ENCODE measurements around the gene FRMD4B. TPM values are rescaled to one million over a fixed set of nuclear protein-coding genes. Genes with fewer than 3 reads are reported as not detected.

The FRMD4B gene
- total and polyA plus RNA-seq, 2 experiments from 2014 or later, result 6.4 to 12.8 TPM

GRCh38 chr3:69240651-69241568 is 145.0 kb downstream of the FRMD4B start:
- H3K36me3 Mint-ChIP-seq (ENCODE audit: low read depth), result no peaks in the 10 kb centered on the region
- Histone ChIP-seq H3K9me2 (ENCODE audit: insufficient read depth) (no peaks in the 10 kb centered on the region), H3K4me3 (no peak overlapping the region), H3K27ac (ENCODE audit: low read depth) (peak overlapping the region; percentile 1; the same call in 1 of the 2 replicates), H3K36me3 (ENCODE audit: insufficient read depth) (no peaks in the 10 kb centered on the region), H3F3A (replicated peaks; ENCODE audit: low read depth) (no peaks in the 10 kb centered on the region), H3K4me2 (peak overlapping the region; percentile 26), H3K4me1 (ENCODE audit: insufficient read depth) (peaks cover 53% of the 10 kb centered on the region), H4K20me1 (replicated peaks; ENCODE audit: insufficient read depth) (no peaks in the 10 kb centered on the region), H3K79me2 (replicated peaks; ENCODE audit: insufficient read depth) (no peaks in the 10 kb centered on the region), H2AFZ (no peak overlapping the region), H3K27me3 (ENCODE audit: insufficient read depth) (peaks cover 10% of the 10 kb centered on the region; the same call in 1 of the 2 replicates)
- DNase-seq (ENCODE audit: low spot score) (peak; percentile 33), ATAC-seq (no peak; the same call in 2 of the 3 replicates)
- H3K4me1 Mint-ChIP-seq, result peaks cover 53% of the 10 kb centered on the region
- H3K27ac Mint-ChIP-seq, result no peak overlapping the region; the same call in 1 of the 2 replicates
- peaks cover 12% of the 10 kb centered on the region for H3K27me3 Mint-ChIP-seq (ENCODE audit: insufficient read depth, low read depth, poor library complexity)
- no peak overlapping the region for H3K4me3 Mint-ChIP-seq
- H3K9me3 Mint-ChIP-seq, result no peaks in the 10 kb centered on the region; the same call in 2 of the 3 replicates
- TF ChIP-seq ETS1 (IDR thresholded peaks at IDR 0.05) (no peak), NANOG (IDR thresholded peaks at IDR 0.05; ENCODE audit: borderline replicate concordance) (no peak)

GRCh38 chr3:69239063-69239462 is 146.8 kb downstream of the FRMD4B start:
- Mint-ChIP-seq H3K27me3 (ENCODE audit: insufficient read depth, low read depth, poor library complexity) (peaks cover 5% of the 10 kb centered on the region), H3K4me3 (no peak overlapping the region), H3K4me1 (peaks cover 51% of the 10 kb centered on the region), H3K36me3 (ENCODE audit: low read depth) (no peaks in the 10 kb centered on the region), H3K9me3 (no peaks in the 10 kb centered on the region; the same call in 2 of the 3 replicates), H3K27ac (peak overlapping the region; percentile 65; the same call in 1 of the 2 replicates)
- Histone ChIP-seq H3K4me1 (ENCODE audit: insufficient read depth) (peaks cover 53% of the 10 kb centered on the region), H3K4me3 (no peak overlapping the region), H3K36me3 (ENCODE audit: insufficient read depth) (no peaks in the 10 kb centered on the region), H3K9me2 (ENCODE audit: insufficient read depth) (no peaks in the 10 kb centered on the region), H2AFZ (no peak overlapping the region), H3K4me2 (no peak overlapping the region), H3K79me2 (replicated peaks; ENCODE audit: insufficient read depth) (no peaks in the 10 kb centered on the region), H4K20me1 (replicated peaks; ENCODE audit: insufficient read depth) (no peaks in the 10 kb centered on the region), H3F3A (replicated peaks; ENCODE audit: low read depth) (no peaks in the 10 kb centered on the region), H3K27me3 (ENCODE audit: insufficient read depth) (no peaks in the 10 kb centered on the region), H3K27ac (ENCODE audit: low read depth) (no peak overlapping the region)
- ATAC-seq (no peak; the same call in 2 of the 3 replicates), DNase-seq (ENCODE audit: low spot score) (peak; percentile 50)
- TF ChIP-seq EZH2 (IDR thresholded peaks at IDR 0.05; ENCODE audit: low read depth, unreplicated experiment) (no peak), ZNF114 (CRISPR knock-in tag; IDR thresholded peaks at IDR 0.05) (no peak), STAT1 (IDR thresholded peaks at IDR 0.05; ENCODE audit: unreplicated experiment) (no peak), CTCF (conservative IDR thresholded peaks at IDR 0.05; ENCODE audit: low read depth in 2 of 2) (no peak), ZNF331 (CRISPR knock-in tag; IDR thresholded peaks at IDR 0.05; ENCODE audit: low read depth) (no peak), REST (IDR thresholded peaks at IDR 0.05; ENCODE audit: unreplicated experiment) (no peak), POLR2AphosphoS5 (IDR thresholded peaks at IDR 0.05; ENCODE audit: low read depth) (no peak), EZH2phosphoT487 (IDR thresholded peaks at IDR 0.05; ENCODE audit: unreplicated experiment) (no peak), CREB1 (CRISPR knock-in tag; IDR thresholded peaks at IDR 0.05; ENCODE audit: low read depth) (no peak), ETS1 (IDR thresholded peaks at IDR 0.05) (no peak)
